ENCODE measurements around the gene HSPBAP1.

DNA sequence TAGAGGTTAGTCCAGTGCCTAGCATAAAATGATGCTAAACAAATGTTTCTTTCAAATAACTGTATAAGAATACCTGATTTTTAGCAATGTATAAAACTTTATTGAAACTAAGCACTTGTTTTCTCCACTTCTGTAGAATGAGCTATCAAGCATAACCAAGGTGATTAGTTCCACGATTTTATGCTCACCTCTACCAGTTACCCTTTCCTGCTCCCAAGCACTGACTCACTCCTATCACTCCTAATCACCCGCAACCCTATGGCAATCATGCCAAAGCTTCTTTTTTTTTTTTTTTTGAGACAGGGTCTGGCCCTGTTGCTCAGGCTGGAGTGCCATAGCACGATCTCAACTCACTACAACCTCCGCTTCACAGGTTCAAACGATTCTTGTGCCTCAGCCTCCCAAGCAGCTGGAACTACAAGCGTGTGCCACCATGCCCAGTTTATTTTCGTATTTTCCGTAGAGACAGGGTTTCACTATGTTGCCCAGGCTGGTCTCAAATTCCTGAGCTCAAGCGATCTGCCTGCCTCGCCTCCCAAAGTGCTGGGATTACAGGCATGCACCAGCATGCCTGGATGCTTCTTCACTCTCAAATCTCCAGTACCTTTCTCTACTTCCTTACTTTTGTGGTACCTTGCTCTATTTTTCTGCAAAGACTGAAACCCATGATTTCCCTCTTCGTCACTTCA lies 3.9 kb downstream of the HSPBAP1 start:
- no peak for TF ChIP-seq POLR2A (IDR thresholded peaks at IDR 0.05)
- TF ChIP-seq, protein P1, sequence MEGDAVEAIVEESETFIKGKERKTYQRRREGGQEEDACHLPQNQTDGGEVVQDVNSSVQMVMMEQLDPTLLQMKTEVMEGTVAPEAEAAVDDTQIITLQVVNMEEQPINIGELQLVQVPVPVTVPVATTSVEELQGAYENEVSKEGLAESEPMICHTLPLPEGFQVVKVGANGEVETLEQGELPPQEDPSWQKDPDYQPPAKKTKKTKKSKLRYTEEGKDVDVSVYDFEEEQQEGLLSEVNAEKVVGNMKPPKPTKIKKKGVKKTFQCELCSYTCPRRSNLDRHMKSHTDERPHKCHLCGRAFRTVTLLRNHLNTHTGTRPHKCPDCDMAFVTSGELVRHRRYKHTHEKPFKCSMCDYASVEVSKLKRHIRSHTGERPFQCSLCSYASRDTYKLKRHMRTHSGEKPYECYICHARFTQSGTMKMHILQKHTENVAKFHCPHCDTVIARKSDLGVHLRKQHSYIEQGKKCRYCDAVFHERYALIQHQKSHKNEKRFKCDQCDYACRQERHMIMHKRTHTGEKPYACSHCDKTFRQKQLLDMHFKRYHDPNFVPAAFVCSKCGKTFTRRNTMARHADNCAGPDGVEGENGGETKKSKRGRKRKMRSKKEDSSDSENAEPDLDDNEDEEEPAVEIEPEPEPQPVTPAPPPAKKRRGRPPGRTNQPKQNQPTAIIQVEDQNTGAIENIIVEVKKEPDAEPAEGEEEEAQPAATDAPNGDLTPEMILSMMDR (IDR thresholded peaks at IDR 0.05) = no peak
